MCF 10A (cell line): ENCODE results near the gene MYO5A. TPM values are rescaled to one million over a fixed set of nuclear protein-coding genes. Genes with fewer than 3 reads are reported as not detected.

ENCODE experiments used
- BruUV-seq: library from RNA; stranded (reverse); fragments of 400-500 nt; replicated peaks from 2 replicates; lab custom pipeline; 2021; lab: Mats Ljungman, UMichigan
- CTCF ChIA-PET: fragments of 300-600 bp; sonication (Branson Sonifier 250); formaldehyde crosslinking; extraction: SDS; loops from one replicate; lab custom pipeline; 2021; ENCODE audit warnings: antibody characterized with exemption, inconsistent platforms; lab: Yijun Ruan, JAX
- POLR2A ChIA-PET: fragments of 300-600, 350-650 bp; sonication (Branson Sonifier 250); formaldehyde crosslinking; extraction: SDS; loops from one replicate; lab custom pipeline; 2020; ENCODE audit warnings: antibody characterized with exemption, inconsistent platforms; lab: Yijun Ruan, JAX
- DNase-seq: peaks from one replicate; pipeline ENCODE4 v3.0.0-alpha.2; 2018; ENCODE audit not compliant: unreplicated experiment
- H3K27ac Mint-ChIP-seq: one replicate; pipeline ENCODE4 v1.8.0; 2022; ENCODE audit warnings: mild to moderate bottlenecking, low read depth, mixed read lengths; ENCODE audit not compliant: unreplicated experiment
- H3K27me3 Mint-ChIP-seq: one replicate; pipeline ENCODE4 v1.8.0; 2022; ENCODE audit warnings: mixed read lengths; ENCODE audit not compliant: insufficient read depth, unreplicated experiment
- H3K36me3 Mint-ChIP-seq: one replicate; pipeline ENCODE4 v1.8.0; 2022; ENCODE audit warnings: mild to moderate bottlenecking, moderate library complexity, mixed read lengths; ENCODE audit not compliant: insufficient read depth, unreplicated experiment
- H3K4me1 Mint-ChIP-seq: one replicate; pipeline ENCODE4 v1.8.0; 2022; ENCODE audit warnings: mixed read lengths; ENCODE audit not compliant: insufficient read depth, unreplicated experiment
- H3K4me3 Mint-ChIP-seq: one replicate; pipeline ENCODE4 v1.8.0; 2022; ENCODE audit warnings: mild to moderate bottlenecking, moderate library complexity, mixed read lengths; ENCODE audit not compliant: unreplicated experiment
- H3K9me3 Mint-ChIP-seq: one replicate; pipeline ENCODE4 v1.8.0; 2022; ENCODE audit warnings: mixed read lengths; ENCODE audit not compliant: unreplicated experiment
- CTCF ChIP-seq: fragments of 200-600 bp; IDR thresholded peaks from one replicate; pipeline ENCODE4 v1.8.0; 2022; ENCODE audit warnings: antibody characterized with exemption, mild to moderate bottlenecking; ENCODE audit not compliant: unreplicated experiment
- intact Hi-C: fragments of 100-400 bp; cut with micrococcal nuclease; formaldehyde crosslinking; loops from 2 replicates; pipeline ENCODE4 v1.14.1; 2022
- total RNA-seq: library from RNA; stranded (reverse); gene quantifications from 2 replicates; pipeline ENCODE4 v1.2.3, GENCODE V29; 2022

The MYO5A gene
- total RNA-seq, 1 experiment from 2014 or later: 28.9 TPM

GRCh38 chr15:52308446-52309153, 220.1 kb downstream of the MYO5A start:
- H3K4me1 Mint-ChIP-seq: peaks cover 4% of the 10 kb centered on the region
- H3K9me3 Mint-ChIP-seq: peaks cover 8% of the 10 kb centered on the region
- H3K36me3 Mint-ChIP-seq: peaks cover 6% of the 10 kb centered on the region
- no peak overlapping the region for H3K27ac Mint-ChIP-seq
- ChIA-PET CTCF (interaction anchor here (0.6 to 1.6 kb wide), 2 partner anchors 52 to 251 kb away, joined by 3 read pairs; no protein-coding TSS in a partner anchor), POLR2A (interaction anchor here (0.8 kb wide), 1 partner anchor 13 kb away, joined by 3 read pairs; the partner anchor contains the start of gene MYO5C)
- no peak overlapping the region for H3K4me3 Mint-ChIP-seq
- intact Hi-C loops: no loop called here
- BruUV-seq: no TSS peak
- H3K27me3 Mint-ChIP-seq: no peaks in the 10 kb centered on the region
- TF ChIP-seq CTCF: no peak
- DNase-seq: no peak

- Mint-ChIP-seq H3K27me3 (no peaks in the 10 kb centered on the region), H3K27ac (no peak overlapping the region), H3K9me3 (peaks cover 8% of the 10 kb centered on the region), H3K4me3 (no peak overlapping the region), H3K36me3 (no peaks in the 10 kb centered on the region), H3K4me1 (peaks cover 4% of the 10 kb centered on the region)
- POLR2A ChIA-PET: interaction anchor here (0.8 kb wide), 1 partner anchor 12 kb away, joined by 3 read pairs; the partner anchor contains the start of gene MYO5C
- DNase-seq: no peak
- CTCF ChIA-PET: no interaction called here
- no TSS peak for BruUV-seq
- TF ChIP-seq CTCF: no peak
- intact Hi-C loops: no loop called here
These were observed 220.8 kb downstream of the MYO5A start for GRCh38 chr15:52307847-52308246.

- ChIA-PET POLR2A (interaction anchor here (0.9 to 1.9 kb wide), 2 partner anchors 12 to 19 kb away, joined by 3 to 7 read pairs; no protein-coding TSS in a partner anchor), CTCF (interaction anchor here (0.9 kb wide), 1 partner anchor 25 kb away, joined by 3 read pairs; no protein-coding TSS in a partner anchor)
- H3K4me3 Mint-ChIP-seq: no peak overlapping the region
- peaks cover 8% of the 10 kb centered on the region for H3K9me3 Mint-ChIP-seq
- no peak overlapping the region for H3K27ac Mint-ChIP-seq
- no peaks in the 10 kb centered on the region for H3K27me3 Mint-ChIP-seq
- H3K4me1 Mint-ChIP-seq: peaks cover 4% of the 10 kb centered on the region
- TF ChIP-seq CTCF: no peak
- no peaks in the 10 kb centered on the region for H3K36me3 Mint-ChIP-seq
- no TSS peak for BruUV-seq
- DNase-seq: peak; percentile 64
- intact Hi-C loops: no loop called here
These were observed 222.4 kb downstream of the MYO5A start for GRCh38 chr15:52306270-52306669.

- DNase-seq: no peak
- POLR2A ChIA-PET: interaction anchor here (1.5 to 1.6 kb wide), 2 partner anchors 8 to 12 kb away, joined by 6 to 7 read pairs; partner anchors contain the start of gene MYO5C
- H3K4me3 Mint-ChIP-seq: no peak overlapping the region
- H3K4me1 Mint-ChIP-seq: peaks cover 4% of the 10 kb centered on the region
- no TSS peak for BruUV-seq
- H3K27me3 Mint-ChIP-seq: no peaks in the 10 kb centered on the region
- CTCF ChIA-PET: interaction anchor here (0.6 to 1.3 kb wide), 7 partner anchors 9 to 48 kb away, joined by 3 to 4 read pairs (median 3); no protein-coding TSS in a partner anchor
- H3K36me3 Mint-ChIP-seq: no peaks in the 10 kb centered on the region
- no peak overlapping the region for H3K27ac Mint-ChIP-seq
- no peak for TF ChIP-seq CTCF
- intact Hi-C loops: no loop called here
- peaks cover 16% of the 10 kb centered on the region for H3K9me3 Mint-ChIP-seq
These were observed 225.4 kb downstream of the MYO5A start for GRCh38 chr15:52303093-52303772.
